ENCODE results near the gene GPANK1. TPM values are rescaled to one million over a fixed set of nuclear protein-coding genes. Genes with fewer than 3 reads are reported as not detected.

GPANK1 gene
- total and polyA plus RNA-seq, 2 of the 13 experiments (the other 11 are each of a cell fraction or from before 2014, with no cell fraction given) = 15.4 to 22.8 TPM

DNA sequence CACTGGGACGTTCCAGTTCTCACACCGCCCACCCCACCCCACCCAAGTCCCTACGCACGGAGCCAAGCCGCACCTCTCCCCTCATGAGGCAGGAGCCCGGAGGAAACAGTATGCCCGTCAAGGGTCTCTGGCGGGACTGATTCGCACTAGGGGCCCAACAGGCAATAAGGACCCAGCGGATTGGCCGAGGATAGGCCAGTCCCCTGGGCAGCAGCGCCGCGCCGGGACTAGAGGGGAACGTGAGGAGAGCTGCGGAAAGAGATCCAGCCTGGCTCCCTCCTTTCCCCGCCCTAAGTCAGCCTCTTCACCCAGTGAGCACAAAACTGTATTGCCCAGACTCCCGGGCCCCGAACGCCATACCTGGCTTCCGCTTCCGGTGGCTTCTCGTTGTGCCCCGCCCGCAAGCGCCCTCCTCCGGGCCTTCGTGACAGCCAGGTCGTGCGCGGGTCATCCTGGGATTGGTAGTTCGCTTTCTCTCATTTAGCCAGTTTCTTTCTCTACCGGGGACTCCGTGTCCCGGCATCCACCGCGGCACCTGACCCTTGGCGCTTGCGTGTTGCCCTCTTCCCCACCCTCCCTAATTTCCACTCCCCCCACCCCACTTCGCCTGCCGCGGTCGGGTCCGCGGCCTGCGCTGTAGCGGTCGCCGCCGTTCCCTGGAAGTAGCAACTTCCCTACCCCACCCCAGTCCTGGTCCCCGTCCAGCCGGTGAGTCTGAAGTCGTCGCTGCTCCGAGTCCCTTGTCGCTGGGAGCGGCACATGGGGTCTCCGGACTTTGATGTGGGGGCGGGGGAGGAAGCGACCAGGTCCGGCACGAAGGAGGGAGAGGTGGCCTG, 922 bp upstream of the GPANK1 start, which contains the start of gene CSNK2B (continued):
- TF ChIP-seq, protein P1, sequence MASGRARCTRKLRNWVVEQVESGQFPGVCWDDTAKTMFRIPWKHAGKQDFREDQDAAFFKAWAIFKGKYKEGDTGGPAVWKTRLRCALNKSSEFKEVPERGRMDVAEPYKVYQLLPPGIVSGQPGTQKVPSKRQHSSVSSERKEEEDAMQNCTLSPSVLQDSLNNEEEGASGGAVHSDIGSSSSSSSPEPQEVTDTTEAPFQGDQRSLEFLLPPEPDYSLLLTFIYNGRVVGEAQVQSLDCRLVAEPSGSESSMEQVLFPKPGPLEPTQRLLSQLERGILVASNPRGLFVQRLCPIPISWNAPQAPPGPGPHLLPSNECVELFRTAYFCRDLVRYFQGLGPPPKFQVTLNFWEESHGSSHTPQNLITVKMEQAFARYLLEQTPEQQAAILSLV (CRISPR knock-in tag; IDR thresholded peaks at IDR 0.05; ENCODE audit: borderline replicate concordance) = peak; percentile 19; the same call in 1 of the 2 replicates
- peak; percentile 69 for TF ChIP-seq ZNF510 (CRISPR knock-in tag; IDR thresholded peaks at IDR 0.05; ENCODE audit: low read depth)
- TF ChIP-seq NFKB2 (CRISPR knock-in tag; IDR thresholded peaks at IDR 0.05; ENCODE audit: borderline replicate concordance) = no peak; the same call in 1 of the 2 replicates
- TF ChIP-seq, protein P2, sequence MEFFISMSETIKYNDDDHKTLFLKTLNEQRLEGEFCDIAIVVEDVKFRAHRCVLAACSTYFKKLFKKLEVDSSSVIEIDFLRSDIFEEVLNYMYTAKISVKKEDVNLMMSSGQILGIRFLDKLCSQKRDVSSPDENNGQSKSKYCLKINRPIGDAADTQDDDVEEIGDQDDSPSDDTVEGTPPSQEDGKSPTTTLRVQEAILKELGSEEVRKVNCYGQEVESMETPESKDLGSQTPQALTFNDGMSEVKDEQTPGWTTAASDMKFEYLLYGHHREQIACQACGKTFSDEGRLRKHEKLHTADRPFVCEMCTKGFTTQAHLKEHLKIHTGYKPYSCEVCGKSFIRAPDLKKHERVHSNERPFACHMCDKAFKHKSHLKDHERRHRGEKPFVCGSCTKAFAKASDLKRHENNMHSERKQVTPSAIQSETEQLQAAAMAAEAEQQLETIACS (CRISPR knock-in tag; IDR thresholded peaks at IDR 0.05) = no peak; the same call in none of the 2 replicates
- TF ChIP-seq, protein P3, sequence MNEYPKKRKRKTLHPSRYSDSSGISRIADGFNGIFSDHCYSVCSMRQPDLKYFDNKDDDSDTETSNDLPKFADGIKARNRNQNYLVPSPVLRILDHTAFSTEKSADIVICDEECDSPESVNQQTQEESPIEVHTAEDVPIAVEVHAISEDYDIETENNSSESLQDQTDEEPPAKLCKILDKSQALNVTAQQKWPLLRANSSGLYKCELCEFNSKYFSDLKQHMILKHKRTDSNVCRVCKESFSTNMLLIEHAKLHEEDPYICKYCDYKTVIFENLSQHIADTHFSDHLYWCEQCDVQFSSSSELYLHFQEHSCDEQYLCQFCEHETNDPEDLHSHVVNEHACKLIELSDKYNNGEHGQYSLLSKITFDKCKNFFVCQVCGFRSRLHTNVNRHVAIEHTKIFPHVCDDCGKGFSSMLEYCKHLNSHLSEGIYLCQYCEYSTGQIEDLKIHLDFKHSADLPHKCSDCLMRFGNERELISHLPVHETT (CRISPR knock-in tag; conservative IDR thresholded peaks at IDR 0.05) = 0 out of 2 replicates have a peak, but pooled peaks have one; percentile 62
- TF ChIP-seq KLF11 (CRISPR knock-in tag; IDR thresholded peaks at IDR 0.05) = 0 out of 2 replicates have a peak, but pooled peaks have one; percentile 30
- TF ChIP-seq ZNF780A (CRISPR knock-in tag; IDR thresholded peaks at IDR 0.05) = no peak
- no peak for TF ChIP-seq NFE2 (CRISPR knock-in tag; IDR thresholded peaks at IDR 0.05)
- no peak; the same call in 1 of the 2 replicates for TF ChIP-seq NFIB (CRISPR knock-in tag; IDR thresholded peaks at IDR 0.05; ENCODE audit: borderline replicate concordance)
- TF ChIP-seq ZNF44 (CRISPR knock-in tag; IDR thresholded peaks at IDR 0.05) = no peak
- TF ChIP-seq ZMYM3 (CRISPR knock-in tag; IDR thresholded peaks at IDR 0.05) = no peak
- TF ChIP-seq ZBTB1 (CRISPR knock-in tag; IDR thresholded peaks at IDR 0.05; ENCODE audit: borderline replicate concordance) = no peak
- TF ChIP-seq, protein P4, sequence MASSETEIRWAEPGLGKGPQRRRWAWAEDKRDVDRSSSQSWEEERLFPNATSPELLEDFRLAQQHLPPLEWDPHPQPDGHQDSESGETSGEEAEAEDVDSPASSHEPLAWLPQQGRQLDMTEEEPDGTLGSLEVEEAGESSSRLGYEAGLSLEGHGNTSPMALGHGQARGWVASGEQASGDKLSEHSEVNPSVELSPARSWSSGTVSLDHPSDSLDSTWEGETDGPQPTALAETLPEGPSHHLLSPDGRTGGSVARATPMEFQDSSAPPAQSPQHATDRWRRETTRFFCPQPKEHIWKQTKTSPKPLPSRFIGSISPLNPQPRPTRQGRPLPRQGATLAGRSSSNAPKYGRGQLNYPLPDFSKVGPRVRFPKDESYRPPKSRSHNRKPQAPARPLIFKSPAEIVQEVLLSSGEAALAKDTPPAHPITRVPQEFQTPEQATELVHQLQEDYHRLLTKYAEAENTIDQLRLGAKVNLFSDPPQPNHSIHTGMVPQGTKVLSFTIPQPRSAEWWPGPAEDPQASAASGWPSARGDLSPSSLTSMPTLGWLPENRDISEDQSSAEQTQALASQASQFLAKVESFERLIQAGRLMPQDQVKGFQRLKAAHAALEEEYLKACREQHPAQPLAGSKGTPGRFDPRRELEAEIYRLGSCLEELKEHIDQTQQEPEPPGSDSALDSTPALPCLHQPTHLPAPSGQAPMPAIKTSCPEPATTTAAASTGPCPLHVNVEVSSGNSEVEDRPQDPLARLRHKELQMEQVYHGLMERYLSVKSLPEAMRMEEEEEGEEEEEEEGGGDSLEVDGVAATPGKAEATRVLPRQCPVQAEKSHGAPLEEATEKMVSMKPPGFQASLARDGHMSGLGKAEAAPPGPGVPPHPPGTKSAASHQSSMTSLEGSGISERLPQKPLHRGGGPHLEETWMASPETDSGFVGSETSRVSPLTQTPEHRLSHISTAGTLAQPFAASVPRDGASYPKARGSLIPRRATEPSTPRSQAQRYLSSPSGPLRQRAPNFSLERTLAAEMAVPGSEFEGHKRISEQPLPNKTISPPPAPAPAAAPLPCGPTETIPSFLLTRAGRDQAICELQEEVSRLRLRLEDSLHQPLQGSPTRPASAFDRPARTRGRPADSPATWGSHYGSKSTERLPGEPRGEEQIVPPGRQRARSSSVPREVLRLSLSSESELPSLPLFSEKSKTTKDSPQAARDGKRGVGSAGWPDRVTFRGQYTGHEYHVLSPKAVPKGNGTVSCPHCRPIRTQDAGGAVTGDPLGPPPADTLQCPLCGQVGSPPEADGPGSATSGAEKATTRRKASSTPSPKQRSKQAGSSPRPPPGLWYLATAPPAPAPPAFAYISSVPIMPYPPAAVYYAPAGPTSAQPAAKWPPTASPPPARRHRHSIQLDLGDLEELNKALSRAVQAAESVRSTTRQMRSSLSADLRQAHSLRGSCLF (CRISPR knock-in tag; IDR thresholded peaks at IDR 0.05; ENCODE audit: borderline replicate concordance) = no peak
- TF ChIP-seq GPN1 (CRISPR knock-in tag; IDR thresholded peaks at IDR 0.05; ENCODE audit: borderline replicate concordance) = peak; percentile 77; the same call in 1 of the 2 replicates
- TF ChIP-seq KDM4B (CRISPR knock-in tag; IDR thresholded peaks at IDR 0.05) = peak; percentile 62
- peak; percentile 30; the same call in 1 of the 2 replicates for TF ChIP-seq HDAC2 (CRISPR knock-in tag; IDR thresholded peaks at IDR 0.05)
- 0 out of 2 replicates have a peak, but pooled peaks have one; percentile 38 for TF ChIP-seq ATAD3A (CRISPR knock-in tag; IDR thresholded peaks at IDR 0.05)
- TF ChIP-seq ZNF562 (CRISPR knock-in tag; IDR thresholded peaks at IDR 0.05; ENCODE audit: borderline replicate concordance) = no peak
- TF ChIP-seq ARNT2 (CRISPR knock-in tag; IDR thresholded peaks at IDR 0.05; ENCODE audit: low read depth) = peak; percentile 82; the same call in 1 of the 2 replicates

Measured in HepG2 (cell line).